Measurements from ENCODE around the gene KRT9.
"Not testable (repeated sequence)": the region's sequence is repeated elsewhere in the genome, so short reads cannot be mapped to it uniquely, and the experiment has no call there.

The KRT9 gene, protein sequence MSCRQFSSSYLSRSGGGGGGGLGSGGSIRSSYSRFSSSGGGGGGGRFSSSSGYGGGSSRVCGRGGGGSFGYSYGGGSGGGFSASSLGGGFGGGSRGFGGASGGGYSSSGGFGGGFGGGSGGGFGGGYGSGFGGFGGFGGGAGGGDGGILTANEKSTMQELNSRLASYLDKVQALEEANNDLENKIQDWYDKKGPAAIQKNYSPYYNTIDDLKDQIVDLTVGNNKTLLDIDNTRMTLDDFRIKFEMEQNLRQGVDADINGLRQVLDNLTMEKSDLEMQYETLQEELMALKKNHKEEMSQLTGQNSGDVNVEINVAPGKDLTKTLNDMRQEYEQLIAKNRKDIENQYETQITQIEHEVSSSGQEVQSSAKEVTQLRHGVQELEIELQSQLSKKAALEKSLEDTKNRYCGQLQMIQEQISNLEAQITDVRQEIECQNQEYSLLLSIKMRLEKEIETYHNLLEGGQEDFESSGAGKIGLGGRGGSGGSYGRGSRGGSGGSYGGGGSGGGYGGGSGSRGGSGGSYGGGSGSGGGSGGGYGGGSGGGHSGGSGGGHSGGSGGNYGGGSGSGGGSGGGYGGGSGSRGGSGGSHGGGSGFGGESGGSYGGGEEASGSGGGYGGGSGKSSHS

GRCh38 chr17:41571561-41572434, at the start of gene KRT9:
Gene KRT9 (minus strand): TSS chr17:41572059. CDS start chr17:41571992, 67 bp downstream.
- DNase-seq = no peak

GRCh38 chr17:41621435-41621817, 49.6 kb upstream of the KRT9 start:
- DNase-seq = not testable (repeated sequence)

DNA sequence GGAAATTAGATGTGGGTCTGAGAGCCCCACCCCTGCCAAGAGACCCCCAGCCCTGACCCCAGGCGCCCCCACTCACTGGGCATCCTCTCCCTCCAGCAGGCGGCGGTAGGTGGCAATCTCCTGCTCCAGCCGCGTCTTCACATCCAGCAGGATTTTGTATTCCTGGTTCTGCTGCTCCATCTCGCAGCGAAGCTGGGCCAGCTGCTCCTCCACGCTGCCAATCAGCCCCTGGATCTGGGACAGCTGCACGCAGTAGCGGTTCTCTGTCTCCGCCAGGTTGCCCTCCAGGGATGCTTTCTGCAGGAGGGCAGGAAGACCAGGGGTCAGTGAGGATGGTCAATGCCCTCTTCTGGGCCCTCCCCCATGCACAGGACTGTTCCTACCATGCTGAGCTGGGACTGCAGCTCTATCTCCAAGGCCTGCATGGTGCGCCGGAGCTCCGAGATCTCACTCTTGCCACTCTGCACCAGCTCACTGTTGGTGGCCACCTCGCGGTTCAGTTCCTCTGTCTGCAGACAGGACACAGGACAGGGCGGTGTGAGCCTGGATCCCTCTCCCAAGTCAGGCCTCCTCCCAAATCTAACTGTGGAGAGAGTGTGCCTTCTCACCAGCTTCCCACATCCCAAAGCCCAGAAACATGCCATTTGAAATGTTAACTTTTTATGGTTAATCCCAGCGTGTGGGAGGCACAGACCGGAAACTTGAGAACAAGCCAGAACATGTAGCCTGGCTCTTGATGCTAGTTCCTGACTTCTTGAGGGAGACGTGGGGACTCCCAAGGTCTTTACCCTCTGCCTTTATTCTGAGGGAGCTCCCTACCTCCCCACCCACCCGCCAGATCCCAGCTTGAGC, 49.0 kb upstream of the KRT9 start:
- DNase-seq = no peak

DNA sequence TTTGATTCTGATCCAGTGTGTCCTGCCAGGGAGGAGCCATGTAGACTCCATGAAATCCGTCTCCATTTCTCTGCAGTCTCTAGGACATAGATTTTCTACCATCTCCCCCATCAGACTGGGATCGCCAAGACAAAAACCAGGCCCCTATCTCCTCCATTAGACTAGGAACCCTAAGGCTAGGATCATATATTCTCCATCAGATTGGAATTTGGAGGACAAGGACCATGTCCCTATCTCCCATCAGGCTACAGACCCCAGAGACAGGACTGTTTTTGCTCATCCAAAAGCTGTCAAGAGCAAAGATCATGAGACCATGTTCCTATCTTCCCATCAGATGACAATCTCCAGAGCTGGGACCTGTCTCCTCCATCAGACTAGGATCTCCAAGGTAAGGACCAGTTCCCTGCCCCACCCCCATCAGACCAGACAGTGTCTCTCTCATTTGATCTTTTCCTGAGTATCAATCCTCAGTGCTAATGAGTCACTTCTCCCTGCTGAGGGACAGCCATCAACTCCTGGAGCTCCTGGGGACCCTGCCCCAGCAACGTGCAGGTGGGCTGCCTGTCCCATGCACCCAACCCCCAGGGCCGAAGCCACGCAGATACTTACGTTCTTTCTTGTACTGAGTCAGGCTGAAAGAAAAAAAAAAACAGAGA, 48.2 kb upstream of the KRT9 start:
- DNase-seq = not testable (repeated sequence)

GRCh38 chr17:41619036-41619926, 47.4 kb upstream of the KRT9 start:
- DNase-seq = no peak

DNA sequence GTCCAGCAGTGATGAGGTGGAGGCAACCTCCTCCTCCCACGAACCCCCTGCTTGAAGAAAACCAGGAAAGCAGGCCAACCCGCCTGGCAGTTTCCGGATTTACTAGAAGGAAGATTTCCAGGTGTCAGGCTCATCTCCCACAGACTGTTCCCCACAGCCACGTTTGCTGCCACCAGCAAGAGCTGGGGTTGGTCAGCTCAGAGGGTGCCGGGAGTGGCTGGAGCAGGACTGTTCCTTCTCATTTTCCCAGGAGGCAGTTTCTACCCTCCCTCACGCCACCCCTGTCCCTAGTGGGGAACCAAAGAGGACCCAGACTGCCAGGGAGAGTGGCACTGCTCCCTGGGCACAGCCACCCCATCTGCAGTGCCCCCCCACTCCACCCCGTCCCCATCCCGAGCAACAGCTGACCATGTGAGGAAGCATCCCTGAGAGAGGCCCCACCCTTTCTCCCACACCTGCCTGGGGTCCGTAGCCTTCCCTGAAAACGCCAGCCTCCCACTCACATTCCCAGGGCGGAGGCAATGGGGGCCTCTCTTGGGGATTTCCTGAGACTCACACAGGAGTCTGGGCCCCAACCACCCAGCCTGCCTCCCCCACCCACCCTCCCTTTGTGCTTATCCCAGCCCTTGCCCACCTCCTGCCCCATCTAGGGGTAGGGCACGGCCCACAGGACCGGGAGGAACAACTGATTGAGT, 46.6 kb upstream of the KRT9 start:
- no peak for DNase-seq

GRCh38 chr17:41617698-41618097, 45.8 kb upstream of the KRT9 start:
- no peak for DNase-seq

GRCh38 chr17:41617136-41617535, 45.3 kb upstream of the KRT9 start:
- no peak for DNase-seq

- DNase-seq = not testable (repeated sequence)
Observed at GRCh38 chr17:41616486-41616885, 44.6 kb upstream of the KRT9 start.

- no peak for DNase-seq
Observed at GRCh38 chr17:41615454-41615853, 43.6 kb upstream of the KRT9 start.

- not testable (repeated sequence) for DNase-seq
Observed at GRCh38 chr17:41614767-41615166, 42.9 kb upstream of the KRT9 start.

- DNase-seq = no peak
Observed at GRCh38 chr17:41614098-41614497, 42.2 kb upstream of the KRT9 start.

- DNase-seq = no peak
Observed at GRCh38 chr17:41613277-41614082, 41.6 kb upstream of the KRT9 start.

DNA sequence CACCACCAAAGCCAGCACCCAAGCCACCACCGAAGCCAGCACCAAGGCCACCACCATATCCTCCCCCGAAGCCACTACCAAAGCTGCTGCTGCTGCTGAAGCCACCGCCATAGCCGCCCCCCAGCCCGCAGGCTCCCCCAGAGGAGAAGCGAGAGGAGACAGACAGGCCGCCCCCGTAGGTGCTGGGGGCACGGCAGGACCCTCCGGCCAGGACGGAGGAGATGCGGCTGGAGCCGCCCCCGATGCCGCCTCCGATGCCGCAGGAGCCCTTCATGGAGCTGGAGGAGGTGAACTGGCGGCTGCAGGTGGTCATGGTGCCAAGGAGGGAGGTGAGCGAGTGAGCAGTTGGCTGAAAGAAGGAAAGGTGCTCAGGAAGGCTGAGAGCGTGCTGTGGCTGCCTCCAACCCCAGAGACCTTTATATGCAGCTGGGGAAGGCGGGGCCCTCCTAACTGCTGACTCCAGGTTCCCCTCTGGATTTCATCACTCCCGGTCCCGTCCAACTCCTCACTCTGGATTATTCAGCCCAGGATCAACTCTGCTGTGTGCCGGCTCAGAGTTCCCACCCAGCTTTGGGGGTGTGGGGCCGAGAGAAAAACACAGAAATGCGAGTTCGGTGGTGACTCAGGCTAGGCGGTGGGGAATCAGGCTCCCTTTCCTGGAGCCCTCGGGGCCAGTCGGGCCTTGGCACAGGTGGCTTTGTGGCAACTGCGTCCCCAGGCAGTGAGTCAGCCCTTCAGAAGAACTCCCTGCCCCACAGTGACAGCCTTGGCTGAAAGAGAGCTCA, 40.7 kb upstream of the KRT9 start, which contains the start of gene KRT16:
TSS of gene KRT16 (minus strand) at position 392 of the 785 bp plus-strand sequence. CDS start at position 313, 79 bp downstream.
- not testable (repeated sequence) for DNase-seq

GRCh38 chr17:41610965-41611640, 39.2 kb upstream of the KRT9 start:
- no peak for DNase-seq

GRCh38 chr17:41610061-41610517, 38.2 kb upstream of the KRT9 start:
- DNase-seq = not testable (repeated sequence)

- not testable (repeated sequence) for DNase-seq
Observed at GRCh38 chr17:41606930-41607329, 35.1 kb upstream of the KRT9 start.
